C1 segment of cervical spinal cord (tissue), 14 donors: Measurements from ENCODE around the gene SNX18.
"Not testable (repeated sequence)": the region's sequence is repeated elsewhere in the genome, so short reads cannot be mapped to it uniquely, and the experiment has no call there.

Source experiments
- DNase-seq, 14 donors: peaks; one replicate each; lab custom pipeline; 2025; lab: John Stamatoyannopoulos, UW

The SNX18 gene

DNA sequence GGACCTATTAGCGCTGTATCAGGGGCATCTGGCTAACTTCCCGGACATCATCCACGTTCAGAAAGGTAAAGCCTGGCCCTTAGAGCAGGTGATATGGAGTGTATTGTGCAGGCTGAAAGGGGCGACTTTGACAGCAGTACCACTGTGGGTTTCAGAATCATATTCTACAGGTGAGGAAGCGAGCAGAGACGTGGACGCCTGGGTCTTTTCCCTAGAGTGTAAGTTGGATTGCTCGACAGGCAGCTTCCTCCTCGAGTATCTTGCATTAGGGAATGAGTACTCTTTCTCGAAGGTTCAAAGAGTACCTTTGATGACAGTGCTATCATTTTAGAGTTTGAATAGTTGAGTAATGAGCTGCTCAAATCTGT lies 1.9 kb downstream of the SNX18 start:
- DNase-seq, result no peak

- DNase-seq, result peak in 12 of 14 donors; percentile 18 to 74 (median 45)
These were observed 2.9 kb downstream of the SNX18 start for GRCh38 chr5:54520438-54520846.

- DNase-seq, result no peak
These were observed 3.4 kb downstream of the SNX18 start for GRCh38 chr5:54520940-54521339.

DNA sequence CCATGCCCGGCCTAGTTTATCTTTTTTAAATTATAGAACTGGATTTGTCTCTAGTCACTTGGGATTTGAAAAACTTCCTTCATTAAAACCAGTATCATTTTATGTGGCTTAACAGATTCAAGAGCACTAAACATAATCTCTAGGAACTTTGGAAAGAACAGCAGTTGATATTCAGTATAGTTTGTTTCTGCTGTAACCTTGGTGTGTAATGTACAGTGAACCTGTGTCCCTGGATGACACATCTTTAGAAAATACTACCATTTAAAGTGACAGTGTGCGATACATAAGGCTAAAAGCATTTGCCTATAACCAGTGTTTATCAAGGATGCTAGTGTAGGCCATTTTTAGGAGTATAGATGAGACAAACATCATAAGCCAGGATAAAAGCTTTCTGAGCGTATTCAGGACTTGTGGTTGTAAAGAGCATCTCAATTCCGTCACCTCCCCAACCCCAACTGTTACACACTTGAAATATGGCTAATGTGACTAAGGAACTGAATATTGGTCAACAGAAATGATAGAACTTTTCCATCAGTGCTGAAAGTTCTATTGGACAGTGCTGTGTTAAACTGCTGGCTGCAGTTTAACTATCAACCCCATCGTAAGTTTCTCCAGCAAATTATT lies 4.4 kb downstream of the SNX18 start:
- DNase-seq, result no peak

GRCh38 chr5:54523534-54523933 lies 6.0 kb downstream of the SNX18 start:
- no peak for DNase-seq

DNA sequence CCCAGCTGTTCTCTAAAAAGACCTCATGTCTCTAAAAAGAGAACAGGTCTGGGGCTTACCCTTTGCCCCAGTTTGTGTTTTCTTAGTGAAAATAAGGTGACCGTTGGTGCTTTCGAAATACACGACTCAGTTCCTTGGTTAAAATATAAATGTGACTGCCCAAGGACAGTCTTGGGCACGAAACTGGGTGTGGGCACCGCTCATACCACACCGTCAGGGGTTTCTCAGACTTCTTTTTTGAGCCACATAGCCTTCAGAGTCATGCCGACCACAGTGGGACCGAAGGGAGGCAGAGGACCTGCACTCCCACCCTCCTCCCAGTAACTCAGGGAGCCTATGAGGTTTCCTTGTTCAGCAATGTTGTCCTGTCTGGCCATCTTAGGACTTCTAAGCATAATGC lies 6.5 kb downstream of the SNX18 start:
- no peak for DNase-seq

GRCh38 chr5:54524704-54525103 lies 7.1 kb downstream of the SNX18 start:
- peak in 5 of 14 donors; percentile 15 to 41 (median 32) for DNase-seq

- no peak for DNase-seq
These were observed 7.7 kb downstream of the SNX18 start for GRCh38 chr5:54525261-54525660.

- DNase-seq, result no peak
These were observed 8.1 kb downstream of the SNX18 start for GRCh38 chr5:54525692-54526091.

GRCh38 chr5:54526604-54527288 lies 9.2 kb downstream of the SNX18 start:
- no peak for DNase-seq

GRCh38 chr5:54528633-54529209 lies 11.2 kb downstream of the SNX18 start:
- no peak for DNase-seq

- DNase-seq, result no peak
These were observed 12.0 kb downstream of the SNX18 start for GRCh38 chr5:54529565-54529964.

GRCh38 chr5:54531546-54531945 lies 14.0 kb downstream of the SNX18 start:
- DNase-seq, result no peak

GRCh38 chr5:54533541-54534190 lies 16.1 kb downstream of the SNX18 start:
- peak in 4 of 14 donors; percentile 20 to 51 (median 29) for DNase-seq

- no peak for DNase-seq
These were observed 16.8 kb downstream of the SNX18 start for GRCh38 chr5:54534191-54535004.

- no peak for DNase-seq
These were observed 17.7 kb downstream of the SNX18 start for GRCh38 chr5:54535149-54535844.

DNA sequence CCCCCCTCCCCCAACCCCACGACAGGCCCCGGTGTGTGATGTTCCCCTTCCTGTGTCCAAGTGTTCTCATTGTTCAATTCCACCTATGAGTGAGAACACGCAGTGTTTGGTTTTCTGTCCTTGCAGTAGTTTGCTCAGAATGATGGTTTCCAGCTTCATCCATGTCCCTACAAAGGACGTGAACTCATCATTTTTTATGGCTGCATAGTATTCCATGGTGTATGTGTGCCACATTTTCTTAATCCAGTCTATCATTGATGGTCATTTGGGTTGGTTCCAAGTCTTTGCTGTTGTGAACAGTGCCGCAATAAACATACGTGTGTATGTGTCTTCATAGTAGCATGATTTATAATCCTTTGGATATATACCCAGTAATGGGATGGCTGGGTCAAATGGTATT lies 18.8 kb downstream of the SNX18 start:
- not testable (repeated sequence) for DNase-seq

DNA sequence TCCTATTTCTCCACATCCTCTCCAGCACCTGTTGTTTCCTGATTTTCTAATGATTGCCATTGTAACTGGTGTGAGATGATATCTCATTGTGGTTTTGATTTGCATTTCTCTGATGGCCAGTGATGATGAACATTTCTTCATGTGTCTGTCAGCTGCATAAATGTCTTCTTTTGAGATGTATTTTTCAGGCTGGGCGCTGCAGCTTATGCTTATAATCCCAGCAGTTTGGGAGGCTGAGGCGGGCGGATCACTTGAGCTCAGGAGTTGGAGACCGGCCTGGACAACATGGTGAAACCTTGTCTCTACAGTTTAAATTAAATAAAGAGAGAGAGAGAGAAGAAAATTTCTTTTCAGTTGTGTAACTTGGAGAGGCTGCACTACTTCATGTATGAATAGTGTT lies 19.3 kb downstream of the SNX18 start:
- DNase-seq, result not testable (repeated sequence)

- DNase-seq, result no peak
These were observed 20.2 kb downstream of the SNX18 start for GRCh38 chr5:54537725-54538124.

GRCh38 chr5:54538156-54538555 lies 20.6 kb downstream of the SNX18 start:
- DNase-seq, result no peak

- DNase-seq, result no peak
These were observed 21.4 kb downstream of the SNX18 start for GRCh38 chr5:54539001-54539400.
